OCI-LY3 (cell line): Measurements from ENCODE around the gene OMG.

Experiments used
- H2AFZ ChIP-seq: fragments of 200-600, 300-600 bp; shearing (Covaris generic); 2 replicates; pipeline ENCODE4 v1.6.0; 2014; ENCODE audit warnings: antibody characterized with exemption, low read depth, low read length
- H3K27ac ChIP-seq: fragments of 200-600, 300-600 bp; sonication (generic); 2 replicates; pipeline ENCODE4 v1.5.1; 2014; ENCODE audit warnings: mild to moderate bottlenecking, low read length, moderate library complexity, mixed read lengths
- H3K27me3 ChIP-seq: fragments of 200-600, 300-600 bp; sonication (generic); 2 replicates; pipeline ENCODE4 v1.6.1; 2014; ENCODE audit warnings: low read depth, low read length, mixed read lengths
- H3K36me3 ChIP-seq: fragments of 200-600, 300-600 bp; sonication (generic); replicated peaks from 2 replicates; pipeline ENCODE3; 2014; ENCODE audit warnings: low read depth, low read length, mixed read lengths
- H3K4me1 ChIP-seq: fragments of 300-600, 200-600 bp; sonication (generic); 2 replicates; pipeline ENCODE4 v1.6.1; 2014; ENCODE audit warnings: low read length, mixed read lengths
- H3K4me2 ChIP-seq: fragments of 200-600, 300-600 bp; sonication (generic); 2 replicates; pipeline ENCODE4 v1.6.1; 2014; ENCODE audit warnings: low read length, mixed read lengths
- H3K4me3 ChIP-seq: fragments of 300-600, 200-600 bp; sonication (generic); 2 replicates; pipeline ENCODE4 v1.5.1; 2014; ENCODE audit warnings: antibody characterized with exemption, mild to moderate bottlenecking, low read length, moderate library complexity
- H3K79me2 ChIP-seq: fragments of 300-600, 200-600 bp; shearing (Covaris generic); 2 replicates; pipeline ENCODE4 v1.6.1; 2014; ENCODE audit warnings: mild to moderate bottlenecking, low read length, mixed read lengths
- H3K9ac ChIP-seq: fragments of 300-600, 200-600 bp; shearing (Covaris generic); 2 replicates; pipeline ENCODE4 v1.6.0; 2014; ENCODE audit warnings: mild to moderate bottlenecking, low read length, moderate library complexity
- H3K9me3 ChIP-seq: fragments of 200-600, 300-600 bp; shearing (Covaris generic); 2 replicates; pipeline ENCODE4 v1.6.1; 2014; ENCODE audit warnings: low read length, mixed read lengths; ENCODE audit not compliant: insufficient read depth
- H4K20me1 ChIP-seq: fragments of 200-600, 300-600 bp; sonication (generic); 2 replicates; pipeline ENCODE4 v1.6.1; 2016; ENCODE audit warnings: low read length, mixed read lengths; ENCODE audit not compliant: insufficient read depth
- EZH2phosphoT487 ChIP-seq: fragments of 200-600 bp; shearing (Covaris generic); IDR thresholded peaks from 2 replicates; pipeline ENCODE4 v1.6.1; 2018; ENCODE audit warnings: antibody characterized with exemption, mixed run types, low read depth
- TF ChIP-seq, protein P1 (sequence below): fragments of 200-600, 300-600 bp; sonication (generic); IDR thresholded peaks from 2 replicates; pipeline ENCODE4 v1.5.1; 2014; ENCODE audit warnings: antibody characterized with exemption, low read length, low read depth

Gene OMG

GRCh38 chr17:31308372-31309334 lies 11.6 kb upstream of the OMG start:
- H3K4me2 ChIP-seq = peak overlapping the region; percentile 96
- no peaks in the 10 kb centered on the region for H3K9me3 ChIP-seq
- no peak for TF ChIP-seq EZH2phosphoT487
- TF ChIP-seq, protein P1, sequence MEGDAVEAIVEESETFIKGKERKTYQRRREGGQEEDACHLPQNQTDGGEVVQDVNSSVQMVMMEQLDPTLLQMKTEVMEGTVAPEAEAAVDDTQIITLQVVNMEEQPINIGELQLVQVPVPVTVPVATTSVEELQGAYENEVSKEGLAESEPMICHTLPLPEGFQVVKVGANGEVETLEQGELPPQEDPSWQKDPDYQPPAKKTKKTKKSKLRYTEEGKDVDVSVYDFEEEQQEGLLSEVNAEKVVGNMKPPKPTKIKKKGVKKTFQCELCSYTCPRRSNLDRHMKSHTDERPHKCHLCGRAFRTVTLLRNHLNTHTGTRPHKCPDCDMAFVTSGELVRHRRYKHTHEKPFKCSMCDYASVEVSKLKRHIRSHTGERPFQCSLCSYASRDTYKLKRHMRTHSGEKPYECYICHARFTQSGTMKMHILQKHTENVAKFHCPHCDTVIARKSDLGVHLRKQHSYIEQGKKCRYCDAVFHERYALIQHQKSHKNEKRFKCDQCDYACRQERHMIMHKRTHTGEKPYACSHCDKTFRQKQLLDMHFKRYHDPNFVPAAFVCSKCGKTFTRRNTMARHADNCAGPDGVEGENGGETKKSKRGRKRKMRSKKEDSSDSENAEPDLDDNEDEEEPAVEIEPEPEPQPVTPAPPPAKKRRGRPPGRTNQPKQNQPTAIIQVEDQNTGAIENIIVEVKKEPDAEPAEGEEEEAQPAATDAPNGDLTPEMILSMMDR = no peak
- peaks cover 19% of the 10 kb centered on the region; the same call in 1 of the 2 replicates for H4K20me1 ChIP-seq
- no peak overlapping the region for H2AFZ ChIP-seq
- H3K79me2 ChIP-seq = peaks cover 91% of the 10 kb centered on the region
- H3K4me3 ChIP-seq = peak overlapping the region; percentile 71
- H3K36me3 ChIP-seq = peaks cover 43% of the 10 kb centered on the region
- H3K27ac ChIP-seq = peak overlapping the region; percentile 98
- peaks cover 57% of the 10 kb centered on the region for H3K4me1 ChIP-seq
- H3K27me3 ChIP-seq = no peaks in the 10 kb centered on the region
- H3K9ac ChIP-seq = peak overlapping the region; percentile 97

DNA sequence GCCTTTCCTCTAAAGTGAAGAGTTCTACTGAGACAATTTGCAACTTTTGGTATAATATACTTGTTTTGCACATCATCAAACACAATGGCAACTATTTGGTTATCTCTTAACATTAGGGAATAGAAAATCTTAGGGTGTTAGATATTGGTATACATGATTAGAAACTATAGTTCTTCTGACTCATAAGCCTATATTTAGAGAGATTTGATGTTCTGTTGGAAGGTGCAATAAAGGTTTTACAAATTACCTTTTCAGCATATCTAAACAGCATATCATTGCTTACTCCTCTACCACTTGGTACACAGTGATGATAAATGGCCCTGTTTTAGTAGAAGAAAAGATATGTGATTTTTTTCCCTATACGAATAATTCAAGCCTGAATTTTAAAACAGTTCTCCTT lies 10.6 kb upstream of the OMG start:
- TF ChIP-seq EZH2phosphoT487 = no peak
- TF ChIP-seq, protein P1 = no peak
- H3K36me3 ChIP-seq = peaks cover 51% of the 10 kb centered on the region
- H3K4me3 ChIP-seq = peak overlapping the region; percentile 71
- H3K27ac ChIP-seq = peak overlapping the region; percentile 98
- H3K4me1 ChIP-seq = peaks cover 57% of the 10 kb centered on the region
- H3K9ac ChIP-seq = peak overlapping the region; percentile 97
- no peak overlapping the region for H2AFZ ChIP-seq
- no peaks in the 10 kb centered on the region for H3K27me3 ChIP-seq
- H4K20me1 ChIP-seq = peaks cover 19% of the 10 kb centered on the region; the same call in 1 of the 2 replicates
- no peaks in the 10 kb centered on the region for H3K9me3 ChIP-seq
- peaks cover 84% of the 10 kb centered on the region for H3K79me2 ChIP-seq
- H3K4me2 ChIP-seq = peak overlapping the region; percentile 96

DNA sequence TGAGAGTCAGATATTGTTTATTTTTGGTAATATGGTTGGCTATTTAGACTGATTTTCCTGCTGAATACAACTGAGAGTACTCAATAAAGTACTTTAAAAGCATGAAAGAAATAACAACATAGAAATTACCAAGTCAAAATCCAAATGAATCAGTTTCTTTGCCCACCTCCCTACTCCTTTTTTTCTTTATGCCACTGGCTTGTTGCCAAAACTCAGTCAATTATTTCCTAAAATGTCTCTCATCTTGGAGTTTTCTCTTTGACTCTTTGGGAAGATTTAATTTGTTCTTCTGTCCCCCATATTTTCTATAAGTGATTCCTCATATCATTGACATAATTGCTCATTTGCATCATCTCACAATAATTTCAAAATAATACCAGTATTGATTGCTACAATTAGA lies 2.6 kb upstream of the OMG start:
- Histone ChIP-seq H3K36me3 (peaks cover 19% of the 10 kb centered on the region), H3K4me3 (no peak overlapping the region), H4K20me1 (peaks cover under 1% of the 10 kb centered on the region; the same call in 1 of the 2 replicates), H3K9ac (no peak overlapping the region), H3K9me3 (no peaks in the 10 kb centered on the region), H3K4me2 (no peak overlapping the region), H2AFZ (no peak overlapping the region), H3K27me3 (no peaks in the 10 kb centered on the region), H3K4me1 (peaks cover 4% of the 10 kb centered on the region; the same call in 1 of the 2 replicates), H3K79me2 (peaks cover 6% of the 10 kb centered on the region), H3K27ac (no peak overlapping the region)
- no peak for TF ChIP-seq EZH2phosphoT487
- TF ChIP-seq, protein P1 = no peak

- Histone ChIP-seq H3K4me3 (no peak overlapping the region), H3K9ac (no peak overlapping the region), H3K27me3 (no peaks in the 10 kb centered on the region), H3K4me1 (peaks cover 12% of the 10 kb centered on the region), H3K27ac (no peak overlapping the region), H3K4me2 (no peak overlapping the region), H2AFZ (no peak overlapping the region), H3K79me2 (no peaks in the 10 kb centered on the region), H3K36me3 (peaks cover 3% of the 10 kb centered on the region), H4K20me1 (no peaks in the 10 kb centered on the region), H3K9me3 (no peaks in the 10 kb centered on the region)
- TF ChIP-seq, protein P1 = no peak
- TF ChIP-seq EZH2phosphoT487 = no peak
These were observed 897 bp downstream of the OMG start for GRCh38 chr17:31296142-31296541.
